ENCODE measurements around the gene RIPOR1.
"Not testable (repeated sequence)": the region's sequence is repeated elsewhere in the genome, so short reads cannot be mapped to it uniquely, and the experiment has no call there.

Gene RIPOR1

DNA sequence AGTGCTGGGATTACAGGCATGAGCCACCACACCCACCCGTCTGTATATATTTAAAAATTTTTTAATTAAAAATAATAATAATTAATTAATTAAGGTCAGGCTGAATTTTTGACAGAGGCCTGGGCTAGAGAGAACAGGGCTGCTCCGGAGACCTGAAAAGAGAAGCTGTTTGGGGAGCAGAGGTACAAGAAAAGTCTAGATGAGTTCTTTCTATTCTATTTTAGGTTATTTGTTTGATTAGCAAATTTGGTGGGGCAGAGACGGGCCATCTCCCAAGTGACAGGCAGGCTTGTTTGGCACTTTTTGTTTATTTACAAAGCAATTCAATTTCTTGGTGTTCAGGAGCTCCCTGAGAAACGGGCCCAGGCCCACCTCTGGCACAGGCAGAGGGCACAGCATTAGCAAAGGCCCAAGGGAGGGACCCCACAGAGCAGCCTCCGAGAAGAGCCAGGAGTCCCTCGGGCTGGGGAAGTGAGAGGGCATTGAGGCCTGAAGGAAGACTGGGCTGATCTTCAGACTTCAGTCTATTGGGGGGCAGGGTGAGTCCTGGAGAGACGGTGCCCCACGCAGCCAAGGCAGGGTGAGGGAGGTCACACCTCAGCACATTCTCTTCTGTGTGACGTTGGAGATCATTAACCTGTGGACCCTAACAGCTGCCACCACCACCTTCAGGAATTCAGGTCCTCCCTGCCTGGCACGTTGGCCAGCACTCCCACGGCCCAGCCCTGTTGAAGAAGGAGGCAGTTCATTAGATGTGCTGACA is 10.8 kb upstream of the RIPOR1 start:
- DNase-seq: no peak

DNA sequence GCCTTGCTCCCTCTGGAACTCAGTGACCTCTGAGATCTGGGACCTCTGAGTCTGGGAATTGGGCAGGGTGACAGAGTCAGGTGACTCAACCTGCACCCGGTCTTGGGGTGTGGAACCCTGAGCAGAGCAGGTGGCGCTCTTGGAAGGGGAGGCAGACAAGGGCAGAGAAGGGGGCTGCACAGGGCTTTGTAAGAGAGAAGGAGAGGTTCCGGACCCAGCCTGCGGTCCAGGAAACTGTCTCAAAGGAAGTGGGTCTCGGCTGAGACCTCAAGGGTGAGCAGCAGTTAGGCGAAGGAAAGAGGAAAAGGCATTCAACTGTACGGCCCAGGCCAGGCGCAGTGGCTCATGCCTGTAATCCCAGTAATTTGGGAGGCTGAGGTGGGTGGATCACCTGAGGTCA is 10.0 kb upstream of the RIPOR1 start:
- no peak for DNase-seq

DNA sequence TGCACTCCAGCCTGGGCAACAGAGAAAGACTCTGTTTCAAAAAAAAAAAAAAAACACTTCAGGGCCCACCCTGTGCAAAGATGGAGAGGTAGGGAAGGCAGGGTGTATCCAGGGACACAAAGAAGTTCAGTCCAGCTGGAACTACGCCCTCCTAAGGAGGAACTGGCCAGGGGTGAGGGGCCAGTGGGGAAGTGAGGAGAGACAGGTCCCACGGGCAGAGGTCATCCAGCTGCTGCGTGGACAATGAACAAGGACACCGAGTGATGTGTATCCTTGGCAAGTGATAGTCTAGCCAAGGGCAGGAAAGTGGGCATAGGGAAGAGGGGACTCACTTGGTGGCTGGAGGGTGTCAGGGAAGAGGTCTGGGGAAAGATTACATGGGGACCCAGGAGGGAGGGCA is 9.4 kb upstream of the RIPOR1 start:
- DNase-seq: no peak

DNA sequence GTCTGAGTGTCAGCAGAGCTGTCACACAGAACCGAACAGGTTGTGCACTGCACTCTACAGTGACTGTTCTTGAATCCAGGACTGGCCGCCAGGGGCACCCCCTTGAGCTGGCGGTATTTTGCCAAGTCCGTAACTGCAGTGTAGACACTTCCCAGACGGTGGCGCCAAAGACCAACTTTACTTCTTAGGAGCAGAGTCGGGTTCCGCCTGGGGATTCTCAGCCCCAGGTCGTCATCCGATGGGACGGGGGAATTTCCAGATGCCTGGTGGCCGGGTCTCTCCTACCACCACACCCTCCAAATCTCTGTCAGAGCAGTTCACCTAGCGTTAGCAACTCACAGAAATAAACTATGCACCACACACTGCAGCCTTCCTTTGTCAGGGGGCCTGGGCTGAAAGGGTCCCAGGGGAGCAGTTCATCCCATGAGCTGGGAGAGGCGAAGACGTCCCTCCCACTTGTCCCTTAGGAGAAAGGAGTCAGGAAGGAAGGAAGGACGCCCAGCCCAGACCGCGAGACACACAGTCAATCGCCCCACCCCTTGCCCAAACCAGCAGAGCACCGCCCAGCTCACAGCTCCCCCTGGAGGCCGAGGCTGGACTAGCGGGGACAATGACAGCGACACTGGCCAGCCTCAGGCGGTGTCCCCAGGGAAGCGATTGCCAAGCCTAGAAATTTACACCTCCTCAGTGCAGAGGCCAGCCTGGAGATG is 7.4 kb upstream of the RIPOR1 start:
- peak; percentile 98 for DNase-seq

DNA sequence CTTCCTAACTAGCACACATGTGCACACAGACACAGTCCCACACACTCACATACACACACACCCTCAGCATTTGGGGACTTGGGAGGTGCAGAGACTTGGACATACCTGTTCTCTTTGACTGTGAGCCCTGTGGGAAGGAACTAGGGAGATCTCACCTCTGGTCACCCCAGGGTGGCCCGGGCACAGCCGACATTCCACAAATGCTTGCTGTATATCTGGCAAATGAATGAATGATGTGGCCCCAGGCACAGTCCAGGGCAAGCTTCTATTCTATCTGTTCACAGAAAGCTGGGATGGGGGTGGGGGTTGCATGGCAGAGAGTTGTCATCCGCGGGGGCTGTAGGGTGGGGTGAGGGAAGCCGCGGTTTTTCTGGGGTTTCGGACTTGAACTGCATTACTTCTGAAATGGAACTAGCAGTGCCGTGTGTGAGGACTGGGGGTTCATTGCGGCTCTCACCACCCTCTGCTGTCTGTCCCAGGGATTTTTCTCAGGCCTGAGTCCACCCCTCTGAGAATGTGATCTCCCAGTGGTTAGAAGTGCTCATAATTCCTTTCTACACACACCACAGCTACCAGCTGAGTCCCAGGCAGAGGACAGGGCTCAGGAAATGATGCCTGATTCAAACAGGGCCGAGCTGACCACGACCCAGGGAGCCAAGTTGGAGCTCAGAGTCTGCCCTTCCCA is 3.3 kb upstream of the RIPOR1 start:
- no peak for DNase-seq

DNA sequence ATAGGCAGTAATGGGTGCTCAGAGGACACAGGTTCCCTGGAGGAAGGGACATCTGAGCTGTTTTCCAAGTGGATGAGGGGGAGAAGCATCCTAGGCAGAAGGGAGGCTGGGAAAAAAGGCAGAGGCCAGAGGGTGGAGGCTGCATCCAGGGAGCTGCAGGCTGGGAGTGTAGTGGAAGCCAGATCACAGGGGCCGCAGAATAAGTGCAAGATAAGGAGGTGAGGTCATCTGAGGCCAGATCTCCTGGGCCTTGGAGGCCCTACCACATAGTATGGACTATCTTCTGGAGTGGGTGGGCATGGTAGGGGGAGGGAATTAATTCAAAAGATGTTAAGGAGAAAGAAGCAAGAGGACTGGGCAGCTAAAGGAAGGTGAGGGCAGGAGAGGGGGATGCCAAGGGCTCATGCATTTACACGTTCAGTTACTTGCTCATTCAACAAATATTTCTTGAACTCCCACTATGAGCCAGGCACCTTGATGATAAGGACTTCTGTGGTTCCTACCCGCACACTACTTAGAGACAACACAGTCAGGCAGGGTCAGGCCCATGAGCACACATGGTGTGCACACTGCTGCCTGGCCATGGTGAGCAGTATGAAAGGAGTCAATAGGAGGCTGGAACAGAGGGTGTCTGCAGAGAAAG is 2.4 kb upstream of the RIPOR1 start:
- DNase-seq: no peak

DNA sequence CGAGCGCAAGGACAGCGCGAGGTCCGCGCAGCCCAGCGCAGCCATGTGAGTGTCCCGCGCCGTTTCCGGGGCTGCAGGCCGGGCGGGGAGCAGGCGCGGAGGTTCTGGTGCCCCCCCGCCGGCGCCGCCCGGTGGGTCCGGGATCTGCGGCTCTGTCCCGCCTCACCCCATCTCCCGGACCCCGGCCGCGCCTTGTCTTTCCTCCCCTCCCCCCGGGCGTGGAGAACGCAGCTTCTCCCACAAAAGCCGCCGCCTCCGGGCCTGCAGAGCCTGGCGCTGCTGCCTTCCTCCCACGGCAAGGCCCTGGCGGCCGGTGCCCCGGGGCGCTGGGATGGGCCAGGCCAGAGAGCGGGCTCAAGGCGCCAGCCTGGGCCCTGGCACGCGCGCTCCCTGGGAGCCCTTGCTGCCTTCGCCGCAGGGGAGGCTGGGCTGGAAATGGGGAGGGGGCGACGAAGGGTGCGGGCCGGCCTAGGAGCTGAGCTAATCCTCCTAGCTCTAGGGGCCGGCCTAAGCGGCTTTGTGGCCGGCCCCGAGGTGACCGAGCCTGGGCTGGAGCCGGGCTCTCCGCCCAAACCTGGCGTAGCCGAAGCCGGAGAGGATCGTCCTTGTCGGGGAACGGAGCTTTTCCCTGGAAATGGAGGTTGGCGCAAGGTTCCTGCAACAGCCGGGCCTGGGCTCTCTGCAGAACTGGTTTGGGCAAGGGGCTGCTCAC is 397 bp downstream of the RIPOR1 start:
- no peak for DNase-seq

DNA sequence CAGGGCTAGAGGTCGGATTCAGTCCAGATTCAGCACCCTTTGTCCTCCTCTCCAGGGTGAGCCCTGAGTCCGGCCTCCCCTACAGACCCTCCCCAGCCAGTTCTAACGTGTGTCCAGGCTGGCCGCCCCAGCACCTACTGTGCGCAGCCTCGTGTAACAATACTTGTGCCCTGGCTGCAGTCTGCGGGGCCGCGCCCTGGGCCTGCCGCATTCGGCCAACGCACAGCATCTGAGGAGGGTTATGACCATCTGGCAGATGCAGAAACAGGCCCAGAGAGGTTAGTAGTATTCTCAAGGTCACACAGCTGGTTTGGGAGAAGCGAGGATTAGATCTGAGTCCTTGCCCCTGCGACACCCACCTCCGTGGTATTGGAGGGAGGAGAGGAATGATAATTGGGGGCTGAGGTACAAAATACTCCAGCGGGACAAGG is 968 bp downstream of the RIPOR1 start:
- no peak for DNase-seq

DNA sequence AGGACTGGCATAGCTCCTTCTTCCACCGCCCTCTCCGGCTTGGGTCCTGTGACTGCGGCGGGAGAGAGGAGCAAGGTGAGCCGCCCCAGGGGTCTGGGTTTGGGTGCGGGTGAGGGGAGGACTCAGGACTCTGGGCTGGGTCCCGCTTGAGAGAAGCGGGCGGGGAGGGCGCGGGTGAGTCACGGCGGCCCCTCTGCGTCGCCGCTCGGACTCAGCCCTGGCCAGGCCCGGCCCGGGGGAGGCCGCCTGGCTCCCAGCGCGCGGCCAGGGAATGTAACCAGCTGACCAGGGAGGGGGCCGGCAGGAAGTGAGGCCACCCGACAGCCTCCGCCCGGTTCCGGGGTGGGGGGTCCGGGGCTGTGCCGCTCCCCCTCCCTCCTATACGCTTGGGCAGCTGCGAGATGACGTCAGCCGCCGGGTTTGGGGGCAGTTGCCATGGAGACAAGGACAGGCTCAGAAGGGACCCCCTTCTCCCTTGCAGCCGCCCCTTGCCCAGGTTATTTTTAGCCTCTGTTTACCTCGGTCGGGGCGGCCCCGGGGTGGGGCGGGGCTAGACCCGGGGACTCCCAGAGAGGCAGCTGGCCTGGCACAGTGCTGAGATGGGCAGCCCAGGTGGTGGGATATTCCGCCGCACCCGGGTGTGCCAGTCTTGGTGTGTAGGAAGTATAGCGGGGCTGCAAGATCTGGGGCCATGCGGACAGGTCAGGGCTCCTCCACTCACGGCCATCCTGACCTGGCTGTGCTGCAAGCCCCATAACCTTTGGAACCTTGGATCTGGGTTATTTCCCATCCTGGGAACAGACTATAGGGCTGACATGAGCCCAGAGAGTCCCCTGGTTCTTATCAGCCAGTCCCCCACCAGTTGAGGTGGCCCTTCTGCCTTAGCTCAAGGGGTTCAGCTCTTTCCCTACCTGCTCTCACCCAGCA is 1.6 kb downstream of the RIPOR1 start:
- peak; percentile 19 for DNase-seq

DNA sequence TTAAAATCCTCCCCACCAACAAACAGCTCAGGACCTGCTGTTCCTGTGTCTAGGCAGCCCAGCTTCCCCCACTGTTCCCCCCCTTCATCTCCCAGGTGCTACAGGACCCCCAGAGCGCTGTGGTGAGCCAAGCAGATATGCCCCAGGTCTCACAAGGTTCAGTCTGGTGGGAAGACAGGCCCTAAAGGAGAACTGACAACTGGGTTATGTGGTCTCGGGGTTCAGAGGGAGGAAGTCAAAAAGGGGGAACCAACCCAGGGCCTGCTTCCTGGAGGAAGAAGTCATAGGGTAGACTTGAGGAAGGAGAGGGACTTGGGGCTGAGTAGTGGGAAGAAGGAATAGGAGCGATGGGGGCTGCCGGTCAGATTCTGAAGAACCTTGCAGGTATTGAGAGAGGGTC is 2.6 kb downstream of the RIPOR1 start:
- DNase-seq: no peak

DNA sequence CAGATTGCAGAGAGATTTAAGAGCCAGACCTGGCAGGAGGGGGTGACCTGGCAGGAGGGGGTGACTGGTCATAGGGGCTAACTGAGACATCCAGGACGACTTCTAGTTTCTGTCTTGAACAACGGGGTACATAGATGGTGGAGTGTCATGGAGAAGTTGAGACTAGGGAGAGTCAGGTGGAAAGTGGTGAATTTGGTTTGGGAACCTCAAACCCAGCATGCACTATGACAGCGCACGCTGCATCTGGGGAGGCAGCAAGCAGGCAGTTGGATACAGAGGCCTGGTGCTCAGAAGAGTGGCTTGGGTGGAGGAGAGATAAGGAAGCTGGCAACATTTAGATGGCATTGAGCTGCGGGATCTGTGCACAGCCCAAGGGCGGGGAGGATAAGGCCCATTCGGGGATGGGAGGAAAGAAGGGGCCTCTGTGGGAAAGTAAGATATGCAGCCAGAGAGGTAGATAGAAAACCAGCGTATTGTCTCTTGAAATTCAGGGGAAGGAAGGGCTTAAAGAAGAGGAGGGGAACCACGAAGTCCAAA is 4.5 kb downstream of the RIPOR1 start:
- no peak for DNase-seq

DNA sequence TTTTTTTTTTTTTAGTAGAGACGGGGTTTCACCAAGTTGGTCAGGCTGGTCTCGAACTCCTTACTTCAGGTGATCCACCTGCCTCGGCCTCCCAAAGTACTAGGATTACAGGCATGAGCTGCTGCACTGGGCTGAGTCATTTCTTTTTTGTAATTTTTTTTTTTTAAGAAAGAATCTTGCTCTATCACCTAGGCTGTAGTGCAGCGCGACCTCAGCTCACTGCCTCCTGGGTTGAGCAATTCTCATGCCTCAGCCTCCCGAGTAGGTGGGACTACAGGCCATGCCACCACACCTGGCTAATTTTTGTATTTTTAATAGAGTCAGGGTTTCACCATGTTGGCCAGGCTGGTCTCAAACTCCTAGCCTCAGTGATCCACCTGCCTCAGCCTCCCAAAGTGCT is 5.4 kb downstream of the RIPOR1 start:
- DNase-seq: not testable (repeated sequence)

DNA sequence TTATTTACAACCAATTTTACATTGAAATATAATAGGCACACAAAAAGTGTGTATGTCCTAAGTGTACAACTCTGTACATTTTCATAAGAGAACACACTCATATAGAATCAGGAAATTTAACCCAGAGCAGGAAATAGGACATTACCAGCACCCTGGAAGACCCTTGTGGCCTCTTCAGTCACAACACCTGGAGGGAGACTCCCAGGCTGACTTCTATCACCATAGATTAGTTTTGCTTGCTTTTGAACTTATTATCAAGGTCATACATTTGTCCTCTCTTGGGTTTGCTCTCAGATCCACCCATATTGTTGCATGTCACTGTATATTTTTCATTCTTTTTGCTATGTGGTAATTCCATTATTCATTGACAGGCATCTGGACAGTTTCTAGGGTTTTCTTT is 5.8 kb downstream of the RIPOR1 start:
- no peak for DNase-seq

DNA sequence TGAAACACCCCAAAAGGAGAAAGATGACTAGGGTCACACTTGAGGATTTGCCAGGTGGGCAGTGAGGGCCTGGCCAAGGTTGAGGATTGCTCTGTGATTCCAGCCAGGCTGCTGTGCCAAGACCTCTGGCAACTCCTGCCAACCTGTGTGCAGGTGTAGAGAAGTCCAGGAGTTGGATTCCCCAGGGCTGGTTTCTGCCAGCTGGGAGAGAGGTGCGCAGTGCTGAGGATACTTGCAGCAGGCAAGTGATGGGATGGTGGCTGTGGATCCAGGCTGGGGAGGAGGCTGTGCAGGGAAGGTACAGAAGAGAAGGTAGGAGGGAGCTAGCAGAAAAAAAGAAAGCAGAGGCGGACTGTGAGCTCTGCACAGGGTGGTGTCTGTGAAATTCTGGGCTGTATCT is 6.6 kb downstream of the RIPOR1 start:
- DNase-seq: no peak

DNA sequence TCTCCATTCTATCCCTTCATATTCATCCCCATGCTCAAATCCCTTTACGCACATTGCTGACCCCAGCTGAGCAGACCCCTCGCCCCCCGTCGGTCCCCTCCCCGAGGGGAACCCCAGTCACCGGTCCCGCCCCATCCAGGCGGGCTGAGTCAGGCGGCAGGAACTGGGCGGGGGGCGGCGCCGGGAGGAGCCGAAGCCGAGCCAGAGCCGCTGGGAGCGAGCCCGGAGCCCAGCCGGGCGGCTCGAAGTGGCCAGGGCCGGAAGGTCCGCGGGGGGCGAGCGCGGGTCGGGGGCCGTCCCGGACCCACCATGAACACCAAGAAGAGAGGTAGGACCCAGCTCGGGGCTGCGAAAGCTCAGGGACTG is 8.6 kb downstream of the RIPOR1 start:
- DNase-seq: peak; percentile 36

DNA sequence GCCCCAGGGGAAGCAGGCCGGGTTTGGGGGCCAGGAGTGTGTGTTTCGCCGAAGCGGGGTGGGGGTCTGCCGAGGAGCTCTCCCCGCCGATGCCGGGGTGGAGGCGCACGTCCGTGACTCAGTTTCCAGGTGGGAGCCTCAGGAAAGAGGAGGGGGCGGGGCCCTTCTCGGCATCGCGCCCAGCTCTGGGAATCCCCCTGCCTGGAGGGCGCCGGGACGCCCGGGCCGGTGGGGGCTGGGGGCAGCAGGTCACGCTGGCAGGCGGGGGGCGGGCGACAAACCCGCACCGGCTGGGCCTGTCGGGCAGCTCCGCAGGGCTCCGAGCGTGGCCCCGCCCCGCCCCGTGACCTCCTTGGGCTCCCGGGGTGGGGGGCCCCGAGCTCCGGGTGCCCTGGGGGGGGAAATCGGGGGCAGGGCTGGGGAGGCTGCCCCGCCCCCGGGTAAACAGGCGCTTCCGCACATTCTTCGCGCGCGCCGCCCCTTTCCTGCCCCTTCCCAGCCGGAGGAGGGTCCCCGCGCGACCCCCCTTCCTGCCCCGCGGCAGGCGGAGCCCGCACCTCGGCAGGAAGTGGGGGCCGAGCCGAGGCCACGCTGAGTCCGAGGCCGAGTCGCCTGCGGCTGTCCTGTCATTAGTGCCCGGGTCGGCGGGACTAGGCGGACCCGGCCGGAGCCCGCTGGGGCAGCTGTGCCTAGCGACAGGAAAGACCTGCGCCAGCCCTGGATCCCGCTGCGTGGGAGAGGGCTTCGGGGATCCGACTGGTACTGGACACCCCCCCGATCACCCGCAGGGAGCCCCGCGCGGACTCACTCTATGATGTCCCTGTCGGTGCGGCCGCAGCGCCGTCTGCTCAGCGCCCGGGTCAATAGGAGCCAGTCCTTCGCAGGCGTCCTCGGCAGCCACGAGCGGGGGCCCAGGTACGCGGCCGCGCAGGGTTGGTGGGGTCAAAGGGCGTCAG is 9.3 kb downstream of the RIPOR1 start:
- peak; percentile 63 for DNase-seq

DNA sequence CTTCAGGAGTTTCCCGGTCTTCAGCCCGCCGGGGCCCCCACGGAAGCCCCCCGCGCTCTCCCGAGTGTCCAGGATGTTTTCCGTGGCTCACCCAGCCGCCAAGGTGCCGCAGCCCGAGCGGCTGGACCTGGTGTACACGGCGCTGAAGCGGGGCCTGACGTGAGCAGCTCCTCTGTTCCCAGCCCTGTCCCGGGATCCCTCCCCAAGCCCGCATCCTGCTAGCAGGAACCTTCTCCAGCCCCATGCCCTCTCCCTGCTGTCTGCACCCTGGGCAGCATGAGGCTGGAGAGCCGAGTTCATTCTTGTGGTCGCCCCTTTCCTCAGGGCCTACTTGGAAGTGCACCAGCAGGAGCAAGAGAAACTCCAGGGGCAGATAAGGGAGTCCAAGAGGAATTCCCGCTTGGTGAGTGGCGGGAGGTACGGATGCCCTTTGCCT is 10.1 kb downstream of the RIPOR1 start:
- DNase-seq: no peak

DNA sequence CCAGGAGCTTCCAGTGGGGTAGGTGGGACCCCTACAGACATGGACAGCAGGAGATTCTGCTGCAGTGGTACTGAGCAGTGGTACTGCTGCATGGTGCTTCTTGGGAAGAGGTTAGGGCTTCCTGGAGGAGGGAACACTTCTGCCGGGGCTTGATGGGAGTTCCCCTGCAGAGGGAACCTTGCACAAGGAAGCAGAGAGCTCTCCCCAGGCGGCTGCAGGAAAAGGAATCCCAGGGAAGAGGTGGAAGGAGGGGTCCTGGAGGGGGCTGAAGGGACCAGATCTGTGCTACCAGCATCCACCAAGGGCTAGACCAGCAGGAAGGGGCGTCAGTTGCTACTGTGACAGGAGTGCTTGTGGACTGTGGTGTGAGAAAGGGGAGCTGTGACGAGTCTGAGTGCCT is 10.6 kb downstream of the RIPOR1 start:
- DNase-seq: no peak

DNA sequence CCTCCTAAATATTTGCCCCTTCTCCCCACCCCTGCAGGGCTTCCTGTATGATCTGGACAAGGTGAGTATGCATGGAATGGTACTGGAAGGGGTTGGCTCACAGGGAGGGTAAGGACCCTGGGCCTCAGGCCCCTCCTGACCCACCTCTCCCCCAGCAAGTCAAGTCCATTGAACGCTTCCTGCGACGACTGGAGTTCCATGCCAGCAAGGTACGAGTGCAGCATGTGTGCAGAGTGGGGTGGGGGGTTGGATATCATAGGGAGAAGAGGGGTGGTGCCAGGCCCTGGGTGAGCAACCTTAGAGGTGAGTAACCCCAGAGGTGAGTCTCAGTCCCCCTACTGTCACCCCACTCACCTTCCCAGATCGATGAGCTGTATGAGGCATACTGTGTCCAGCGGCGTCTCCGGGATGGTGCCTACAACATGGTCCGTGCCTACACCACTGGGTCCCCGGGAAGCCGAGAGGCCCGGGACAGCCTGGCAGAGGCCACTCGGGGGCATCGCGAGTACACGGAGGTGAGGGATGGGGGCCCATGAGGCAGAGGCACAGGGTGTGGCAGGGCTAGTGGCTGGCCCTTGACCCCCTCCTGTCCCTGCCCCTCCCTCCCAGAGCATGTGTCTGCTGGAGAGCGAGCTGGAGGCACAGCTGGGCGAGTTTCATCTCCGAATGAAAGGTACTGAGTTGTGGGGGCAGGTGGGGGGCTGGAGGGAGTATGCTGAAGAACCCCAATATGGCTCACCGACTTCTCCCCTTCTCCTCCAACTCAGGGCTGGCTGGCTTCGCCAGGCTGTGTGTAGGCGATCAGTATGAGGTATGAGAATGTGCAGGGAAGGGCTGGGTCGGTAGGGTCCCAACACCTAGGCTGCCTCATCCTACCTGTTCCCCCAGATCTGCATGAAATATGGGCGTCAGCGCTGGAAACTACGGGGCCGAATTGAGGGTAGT is 11.3 kb downstream of the RIPOR1 start:
- DNase-seq: no peak
